HuH-7.5 (cell line): Measurements from ENCODE around the gene RAB36.
A peak's percentile ranks its signal among the peaks of the same experiment; 100 is the strongest.

Experiments used
- DNase-seq: peaks from one replicate; pipeline ENCODE4 v3.0.0; 2011; ENCODE audit warnings: low spot score

RAB36 gene

GRCh38 chr22:23158516-23159290, 13.4 kb downstream of the RAB36 start:
- no peak for DNase-seq

GRCh38 chr22:23159291-23159630, 14.0 kb downstream of the RAB36 start:
- no peak for DNase-seq

- DNase-seq: no peak
These were observed 15.8 kb downstream of the RAB36 start for GRCh38 chr22:23161029-23161428.

- no peak for DNase-seq
These were observed 16.3 kb downstream of the RAB36 start for GRCh38 chr22:23161574-23161973.

- DNase-seq: no peak
These were observed 18.4 kb downstream of the RAB36 start for GRCh38 chr22:23163665-23164064.

- DNase-seq: no peak
These were observed 18.8 kb downstream of the RAB36 start for GRCh38 chr22:23164091-23164490.

- no peak for DNase-seq
These were observed 21.0 kb downstream of the RAB36 start for GRCh38 chr22:23166042-23166831.

- no peak for DNase-seq
These were observed 21.8 kb downstream of the RAB36 start for GRCh38 chr22:23166841-23167616.

- DNase-seq: no peak
These were observed 23.2 kb downstream of the RAB36 start for GRCh38 chr22:23168391-23169042.

GRCh38 chr22:23169043-23169406, 23.7 kb downstream of the RAB36 start:
- no peak for DNase-seq

GRCh38 chr22:23175817-23176644, 30.8 kb downstream of the RAB36 start:
- DNase-seq: no peak

GRCh38 chr22:23176645-23177027, 31.4 kb downstream of the RAB36 start:
- DNase-seq: no peak

- DNase-seq: no peak
These were observed 31.9 kb downstream of the RAB36 start for GRCh38 chr22:23177197-23177596.

- DNase-seq: peak; percentile 96
These were observed 33.4 kb downstream of the RAB36 start for GRCh38 chr22:23178512-23179254.

GRCh38 chr22:23179381-23180299, 34.4 kb downstream of the RAB36 start:
- DNase-seq: peak; percentile 44

- DNase-seq: peak; percentile 97
These were observed 35.1 kb downstream of the RAB36 start, which contains the start of gene BCR for GRCh38 chr22:23180301-23180892. TSS of gene BCR (plus strand) at chr22:23180509. CDS start at chr22:23180961, 452 bp downstream.

GRCh38 chr22:23180893-23181720, 35.8 kb downstream of the RAB36 start:
- peak; percentile 64 for DNase-seq

- no peak for DNase-seq
These were observed 36.5 kb downstream of the RAB36 start for GRCh38 chr22:23181721-23182308.
